Astrocyte of the spinal cord (primary cell): ENCODE results near the gene ERP27.

Experiments used
- DNase-seq: peaks from one replicate; pipeline ENCODE4 v3.0.0; 2011; ENCODE audit warnings: low read depth, low spot score
- H3K4me3 ChIP-seq: 2 replicates; pipeline ENCODE4 v1.5.1; 2011; ENCODE audit warnings: low read depth, mild to moderate bottlenecking, low read length, moderate library complexity
- in situ Hi-C: cut with HindIII; loops from 2 replicates; pipeline ENCODE4 v1.10.0; 2017; ENCODE audit warnings: low sequenced_read_pairs
- TF ChIP-seq, protein P1 (sequence below): IDR thresholded peaks from 2 replicates; pipeline ENCODE4 v1.5.1; 2012; ENCODE audit warnings: low read depth, mild to moderate bottlenecking, low read length, inconsistent platforms

Gene ERP27

DNA sequence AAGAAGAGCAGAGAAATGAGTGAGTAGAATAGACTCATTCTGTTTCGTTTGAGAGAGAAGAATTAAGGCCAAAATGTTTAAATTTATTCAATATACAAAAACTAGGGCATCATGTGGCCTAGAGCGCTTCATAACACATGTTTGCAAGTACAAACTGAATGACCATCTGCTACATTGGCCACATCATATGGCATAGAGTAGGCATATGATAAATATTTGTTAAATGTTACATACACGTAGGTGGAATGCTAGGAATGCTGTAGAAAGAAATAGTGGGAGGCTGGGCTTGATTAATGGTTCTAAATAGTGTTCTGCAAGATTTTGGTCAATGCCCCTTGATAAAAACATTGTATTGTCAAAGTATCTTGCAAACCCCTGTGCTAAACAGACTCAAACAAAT is 63.5 kb downstream of the ERP27 start:
- TF ChIP-seq, protein P1, sequence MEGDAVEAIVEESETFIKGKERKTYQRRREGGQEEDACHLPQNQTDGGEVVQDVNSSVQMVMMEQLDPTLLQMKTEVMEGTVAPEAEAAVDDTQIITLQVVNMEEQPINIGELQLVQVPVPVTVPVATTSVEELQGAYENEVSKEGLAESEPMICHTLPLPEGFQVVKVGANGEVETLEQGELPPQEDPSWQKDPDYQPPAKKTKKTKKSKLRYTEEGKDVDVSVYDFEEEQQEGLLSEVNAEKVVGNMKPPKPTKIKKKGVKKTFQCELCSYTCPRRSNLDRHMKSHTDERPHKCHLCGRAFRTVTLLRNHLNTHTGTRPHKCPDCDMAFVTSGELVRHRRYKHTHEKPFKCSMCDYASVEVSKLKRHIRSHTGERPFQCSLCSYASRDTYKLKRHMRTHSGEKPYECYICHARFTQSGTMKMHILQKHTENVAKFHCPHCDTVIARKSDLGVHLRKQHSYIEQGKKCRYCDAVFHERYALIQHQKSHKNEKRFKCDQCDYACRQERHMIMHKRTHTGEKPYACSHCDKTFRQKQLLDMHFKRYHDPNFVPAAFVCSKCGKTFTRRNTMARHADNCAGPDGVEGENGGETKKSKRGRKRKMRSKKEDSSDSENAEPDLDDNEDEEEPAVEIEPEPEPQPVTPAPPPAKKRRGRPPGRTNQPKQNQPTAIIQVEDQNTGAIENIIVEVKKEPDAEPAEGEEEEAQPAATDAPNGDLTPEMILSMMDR, result no peak
- in situ Hi-C loops, result no loop called here
- no peak for DNase-seq
- H3K4me3 ChIP-seq, result no peak overlapping the region

DNA sequence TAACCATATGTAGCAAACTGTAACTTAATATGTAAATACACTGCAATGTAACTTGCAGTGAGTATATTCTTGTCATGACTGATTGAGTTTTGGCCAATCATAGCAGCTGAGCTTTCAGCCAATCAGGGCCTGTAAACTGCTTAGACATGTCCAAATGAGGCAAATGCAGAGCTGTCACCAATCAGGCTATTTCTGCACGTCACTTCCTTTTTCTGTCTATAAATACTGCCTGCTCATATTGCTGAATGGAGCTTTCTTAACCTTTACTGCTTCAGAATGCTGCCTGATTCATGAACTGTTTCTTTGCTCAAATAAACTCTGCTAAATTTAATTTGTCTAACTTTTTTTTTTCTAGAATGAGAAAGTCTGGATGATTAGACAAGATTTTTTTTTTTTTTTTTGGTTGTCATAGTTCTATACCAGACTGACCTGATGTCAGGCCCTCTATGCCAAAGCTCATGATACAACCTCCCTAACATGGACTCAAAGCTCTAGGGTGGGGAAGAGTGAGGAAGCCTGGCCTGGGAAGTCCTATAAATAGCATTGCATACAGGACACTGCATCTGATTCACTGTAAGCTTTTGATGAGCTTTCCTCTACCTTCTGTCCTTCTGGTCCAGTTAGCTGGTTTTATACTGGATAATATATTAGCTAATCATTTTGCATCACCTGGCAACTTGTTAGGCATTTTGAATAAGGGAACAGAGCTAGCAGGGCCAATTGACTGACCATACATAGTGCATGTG is 64.7 kb downstream of the ERP27 start:
- TF ChIP-seq, protein P1, result no peak
- no peak for DNase-seq
- H3K4me3 ChIP-seq, result no peak overlapping the region
- in situ Hi-C loops, result no loop called here

DNA sequence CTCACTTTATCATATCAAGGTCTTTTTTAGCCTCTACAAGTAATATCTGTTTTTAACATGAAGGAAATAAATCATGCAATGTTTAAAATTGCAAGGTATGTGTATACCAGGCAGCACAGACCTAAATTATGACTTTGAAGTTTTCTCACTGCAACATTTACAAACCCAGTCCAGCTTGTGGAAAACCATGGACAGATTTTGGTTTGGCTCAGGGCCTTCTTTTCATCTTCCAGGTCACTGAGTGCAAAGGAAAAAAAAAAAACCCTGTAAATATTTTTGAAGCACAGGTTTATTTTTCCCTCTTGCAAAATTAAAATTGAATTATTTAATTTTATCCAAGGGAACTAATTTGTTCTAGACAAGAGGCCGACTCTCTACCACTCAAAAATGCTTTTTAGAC is 66.5 kb downstream of the ERP27 start:
- in situ Hi-C loops, result no loop called here
- H3K4me3 ChIP-seq, result no peak overlapping the region
- TF ChIP-seq, protein P1, result no peak
- DNase-seq, result no peak

DNA sequence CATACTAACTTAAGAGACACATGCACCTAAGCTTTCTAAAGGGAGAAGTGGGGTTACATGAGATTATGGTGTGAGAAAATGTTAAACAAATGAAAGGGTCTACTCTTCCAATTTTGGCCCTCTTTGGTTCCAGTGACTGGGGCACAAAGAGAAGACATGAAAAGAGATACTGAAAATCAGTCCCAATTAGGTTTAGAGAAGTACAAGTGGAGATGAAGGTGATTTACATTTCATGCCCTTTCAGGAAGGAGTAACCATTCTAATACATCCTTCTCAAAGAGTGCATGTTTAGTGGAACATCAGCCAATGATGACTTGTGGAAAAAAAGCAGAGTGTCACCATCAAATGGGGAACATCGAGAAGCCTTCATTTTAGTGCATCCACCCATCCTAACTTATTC is 67.1 kb downstream of the ERP27 start:
- in situ Hi-C loops, result no loop called here
- no peak for DNase-seq
- H3K4me3 ChIP-seq, result no peak overlapping the region
- TF ChIP-seq, protein P1, result no peak

DNA sequence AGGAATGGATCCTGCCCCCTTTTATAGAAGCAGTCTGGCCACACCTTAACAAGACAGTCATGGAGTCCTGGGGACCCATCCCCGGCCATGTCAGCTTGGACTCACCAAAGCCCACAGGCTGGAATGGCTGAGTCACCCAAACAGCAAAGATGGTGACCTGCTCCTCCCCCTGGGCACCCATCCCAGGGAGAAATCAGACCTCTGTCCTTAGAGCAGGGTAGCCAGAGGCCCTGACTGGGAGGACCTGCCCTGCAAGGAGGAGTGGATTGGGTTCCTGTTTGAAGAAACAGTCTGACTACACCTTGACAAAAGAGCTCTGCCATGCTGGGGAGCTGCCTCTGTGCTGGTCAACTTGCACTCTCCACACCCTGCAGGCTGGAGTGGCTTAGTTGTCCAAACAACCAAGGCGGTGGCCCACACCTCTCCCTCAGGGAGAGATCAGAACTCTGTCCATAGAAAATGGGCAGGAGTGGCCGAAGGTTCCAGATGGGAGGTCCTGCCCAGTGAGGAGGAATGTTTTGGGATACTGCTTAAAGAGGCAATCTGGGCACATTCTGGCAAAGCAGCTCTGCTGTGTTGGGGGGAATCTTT is 69.3 kb downstream of the ERP27 start:
- peak; percentile 8 for DNase-seq
- H3K4me3 ChIP-seq, result no peak overlapping the region
- TF ChIP-seq, protein P1, result no peak
- in situ Hi-C loops, result no loop called here
